Endothelial cell of umbilical vein (primary cell): ENCODE results near the gene ADORA2B. TPM values are rescaled to one million over a fixed set of nuclear protein-coding genes. Genes with fewer than 3 reads are reported as not detected.

ENCODE experiments used
- BruUV-seq: library from RNA; stranded (reverse); fragments of 400-500 nt; replicated peaks from 2 replicates; lab custom pipeline; 2021; lab: Mats Ljungman, UMichigan
- CTCF ChIA-PET: fragments of 300-600, 350-600 bp; sonication (Branson Sonifier 250); formaldehyde crosslinking; loops from one replicate; lab custom pipeline; 2021; ENCODE audit warnings: antibody characterized with exemption, inconsistent platforms; lab: Charles Lee
- POLR2A ChIA-PET: fragments of 300-600, 350-600 bp; sonication (Branson Sonifier 250); formaldehyde crosslinking; loops from one replicate; lab custom pipeline; 2021; ENCODE audit warnings: antibody characterized with exemption, inconsistent platforms; lab: Charles Lee
- DNase-seq: peaks from one replicate; pipeline ENCODE4 v3.0.0-alpha.2; 2011; ENCODE audit warnings: low read depth, low spot score
- FAIRE-seq: peaks from 2 replicates; lab custom pipeline; 2011; peaks lifted over from hg19 to GRCh38; lab: Jason Lieb, UNC
- H2AFZ ChIP-seq: 2 replicates; pipeline ENCODE4 v1.6.0; 2012; ENCODE audit warnings: low read depth, low read length, control low read depth, inconsistent platforms
- H3K27ac ChIP-seq: 2 replicates; pipeline ENCODE4 v1.5.1; 2011; ENCODE audit warnings: low read depth, mild to moderate bottlenecking, control low read depth, low read length, moderate library complexity; ENCODE audit not compliant: insufficient read depth
- H3K27me3 ChIP-seq, 2 experiments: 2 replicates each; pipeline versions ENCODE4 v1.6.0 to v1.6.1; 2011; ENCODE audit warnings: low read length in 2 of 2, mixed read lengths in 1 of 2; ENCODE audit not compliant: control insufficient read depth in 2 of 2, insufficient read depth in 2 of 2
- H3K36me3 ChIP-seq, 2 experiments: 2 replicates in 1 of 2; 3 replicates in 1 of 2; pipeline ENCODE4 v1.5.1; 2011; ENCODE audit warnings: low read length in 2 of 2, mild to moderate bottlenecking in 1 of 2, moderate library complexity in 1 of 2; ENCODE audit not compliant: control insufficient read depth in 2 of 2, insufficient read depth in 2 of 2; ENCODE audit errors: extremely low read depth in 1 of 2
- H3K4me1 ChIP-seq: 3 replicates; pipeline ENCODE4 v1.5.1; 2011; ENCODE audit warnings: mild to moderate bottlenecking, low read length; ENCODE audit not compliant: control insufficient read depth, insufficient read depth; ENCODE audit errors: extremely low read depth
- H3K4me2 ChIP-seq: 2 replicates; pipeline ENCODE4 v1.6.1; 2011; ENCODE audit warnings: low read length, control low read depth, mixed read lengths; ENCODE audit not compliant: insufficient read depth
- H3K4me3 ChIP-seq, 3 experiments: fragments of 200-600 bp in 1 of 3; sonication (generic), shearing (Covaris generic) in 1 of 3; replicated peaks in 1 of 3; 2 replicates each; pipeline ENCODE4 v1.5.1; 2011 to 2016; ENCODE audit warnings: control low read depth in 3 of 3, low read length in 3 of 3, mild to moderate bottlenecking in 2 of 3, inconsistent platforms in 1 of 3, low read depth in 1 of 3, moderate library complexity in 1 of 3; ENCODE audit not compliant: insufficient read depth in 1 of 3
- H3K79me2 ChIP-seq: 2 replicates; pipeline ENCODE4 v1.6.0; 2012; ENCODE audit warnings: low read length, inconsistent platforms; ENCODE audit not compliant: control insufficient read depth, insufficient read depth
- H3K9ac ChIP-seq: replicated peaks from 2 replicates; pipeline ENCODE3; 2011; ENCODE audit warnings: low read length, control low read depth; ENCODE audit not compliant: insufficient read depth; ENCODE audit errors: extremely low read depth
- H3K9me1 ChIP-seq: replicated peaks from 3 replicates; pipeline ENCODE4 v1.6.0; 2011; ENCODE audit warnings: mild to moderate bottlenecking, low read length; ENCODE audit not compliant: control insufficient read depth, insufficient read depth; ENCODE audit errors: extremely low read depth
- H3K9me3 ChIP-seq: replicated peaks from 2 replicates; pipeline ENCODE4 v1.5.1; 2012; ENCODE audit warnings: low read length, inconsistent platforms; ENCODE audit not compliant: control insufficient read depth, insufficient read depth
- H4K20me1 ChIP-seq: replicated peaks from 2 replicates; pipeline ENCODE3; 2011; ENCODE audit warnings: mild to moderate bottlenecking, low read length; ENCODE audit not compliant: control insufficient read depth, insufficient read depth; ENCODE audit errors: extremely low read depth
- EZH2 ChIP-seq: IDR thresholded peaks from 2 replicates; pipeline ENCODE4 v1.6.1; 2012; ENCODE audit warnings: borderline replicate concordance, low read depth, mild to moderate bottlenecking, moderate library complexity, low read length, inconsistent platforms; ENCODE audit not compliant: severe bottlenecking
- JUN ChIP-seq: IDR thresholded peaks from 2 replicates; pipeline ENCODE4 v1.6.1; 2011; ENCODE audit warnings: borderline replicate concordance, low read depth; ENCODE audit not compliant: insufficient read length, insufficient read depth
- POLR2A ChIP-seq: IDR thresholded peaks from 2 replicates; pipeline ENCODE4 v1.6.1; 2012; ENCODE audit warnings: low read depth, mild to moderate bottlenecking, control low read depth, low read length
- POLR2AphosphoS5 ChIP-seq: IDR thresholded peaks from 2 replicates; pipeline ENCODE4 v1.6.1; 2012; ENCODE audit warnings: low read depth, mild to moderate bottlenecking, control low read depth, low read length, moderate library complexity; ENCODE audit not compliant: insufficient read depth
- dilution Hi-C: fragments of 300-500 bp; cut with MboI; formaldehyde crosslinking; loops from one replicate; pipeline ENCODE4 v1.15.0; 2019; ENCODE audit warnings: low sequenced_read_pairs; ENCODE audit not compliant: extremely low pct_ligation_motif_present
- intact Hi-C: fragments of 100-400 bp; cut with micrococcal nuclease; formaldehyde crosslinking; loops from one replicate; pipeline ENCODE4 v1.10.0; 2022
- polyA plus RNA-seq, 4 experiments: library from polyadenylated mRNA; depleted of rRNA in 3 of 4; stranded (reverse) in 3 of 4; unstranded in 1 of 4; fragments of >200 nt; gene quantifications; 2 replicates each; pipeline versions ENCODE4 v1.2.1 to v1.2.3, GENCODE V29; 2011 to 2012; ENCODE audit warnings: missing spikeins in 1 of 4
- total RNA-seq: library from RNA; stranded (reverse); gene quantifications from 2 replicates; pipeline ENCODE4 v1.2.3, GENCODE V29; 2021
- TF ChIP-seq, protein P1 (sequence below): IDR thresholded peaks from 2 replicates; pipeline ENCODE4 v1.6.1; 2011; ENCODE audit not compliant: insufficient read depth, insufficient read length

The ADORA2B gene
- total and polyA plus RNA-seq, 2 donors (not counting 3 experiments of a cell fraction or from before 2014, with no cell fraction given): 8.8 to 9.8 TPM

DNA sequence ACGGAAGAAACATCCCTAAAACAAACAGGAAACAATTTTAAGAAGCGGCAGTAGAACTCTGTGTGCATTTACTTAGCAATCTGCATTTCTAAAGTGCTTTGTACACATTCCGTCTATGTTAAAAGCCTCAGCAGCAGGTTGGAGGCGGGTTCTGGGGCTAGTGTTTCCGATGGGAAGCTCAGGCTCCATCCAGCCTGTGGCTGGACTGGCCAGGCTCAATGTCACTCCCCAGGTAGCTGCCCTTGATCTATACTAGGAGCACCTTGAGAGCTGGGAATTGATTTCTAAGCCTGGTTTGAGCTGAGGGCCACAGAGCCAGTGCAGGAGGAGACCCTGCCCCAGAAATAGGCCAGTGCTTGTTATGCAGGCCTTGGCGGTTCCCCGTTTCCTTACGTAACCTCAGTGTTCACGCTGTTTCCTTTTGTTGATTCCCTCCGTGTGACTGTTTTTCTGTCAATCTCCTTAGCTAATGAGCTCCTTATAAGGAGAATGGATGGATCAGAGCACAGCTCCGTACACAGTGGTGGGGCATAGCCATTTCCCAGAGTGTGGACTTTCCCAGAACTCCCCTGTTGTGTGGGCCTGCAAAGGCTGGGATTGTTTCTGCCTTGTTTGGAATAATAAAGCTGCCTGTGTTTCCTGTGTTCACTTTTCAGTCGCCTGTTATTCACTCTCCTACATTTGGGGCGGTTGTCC, 21.4 kb downstream of the ADORA2B start:
- CTCF ChIA-PET: interaction anchor here (0.7 to 2.6 kb wide), 6 partner anchors 9 to 20 kb away, joined by 3 to 22 read pairs (median 4); partner anchors contain the start of gene ADORA2B
- intact Hi-C loops: loop anchor here (2.0 kb wide), 1 partner anchor 22 kb away; the partner anchor contains the start of gene ADORA2B
- TF ChIP-seq POLR2AphosphoS5: peak; percentile 37
- TF ChIP-seq EZH2: no peak
- POLR2A ChIA-PET: no interaction called here
- H3K4me1 ChIP-seq: peaks cover 31% of the 10 kb centered on the region
- dilution Hi-C loops: no loop called here
- FAIRE-seq (no peak), DNase-seq (peak; percentile 88)
- H3K9me1 ChIP-seq: no peaks in the 10 kb centered on the region
- H3K79me2 ChIP-seq: peaks cover 40% of the 10 kb centered on the region
- H3K27me3 ChIP-seq: no peaks in the 10 kb centered on the region
- peak overlapping the region; percentile 73 for H3K27ac ChIP-seq
- H3K36me3 ChIP-seq: no peaks in the 10 kb centered on the region
- peak overlapping the region; percentile 52 for H3K9ac ChIP-seq
- peak overlapping the region; percentile 71 for H2AFZ ChIP-seq
- peak overlapping the region; percentile 50 for H3K4me2 ChIP-seq
- TSS peak; percentile 83 for BruUV-seq
- H3K4me3 ChIP-seq: no peak overlapping the region
- H4K20me1 ChIP-seq: no peaks in the 10 kb centered on the region
- H3K9me3 ChIP-seq: no peaks in the 10 kb centered on the region

DNA sequence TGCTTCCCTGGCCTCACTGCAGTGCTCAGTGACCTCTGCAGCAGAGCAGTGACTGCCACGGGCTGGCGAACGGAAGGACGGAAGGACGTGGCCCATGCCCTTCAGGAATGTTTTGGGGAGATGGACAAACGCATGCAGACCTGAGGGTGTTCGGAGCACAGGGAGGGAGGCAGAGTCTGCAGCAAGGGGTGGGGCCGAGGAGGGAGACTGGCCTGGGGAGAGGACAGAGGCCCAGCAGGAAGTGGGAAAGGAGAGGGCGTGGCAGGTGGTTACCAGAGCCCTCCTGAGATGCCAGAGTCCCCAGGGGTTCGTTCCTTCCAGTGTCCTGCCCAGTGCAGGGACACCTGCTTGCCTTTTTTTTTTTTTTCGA, 21.9 kb downstream of the ADORA2B start:
- ChIA-PET CTCF (interaction anchor here (1.2 to 2.6 kb wide), 3 partner anchors 13 to 21 kb away, joined by 4 to 22 read pairs (median 5); partner anchors contain the start of gene ADORA2B), POLR2A (no interaction called here)
- no peak for TF ChIP-seq JUN
- peak; percentile 28 for TF ChIP-seq POLR2AphosphoS5
- no peak for TF ChIP-seq POLR2A
- TF ChIP-seq, protein P1, sequence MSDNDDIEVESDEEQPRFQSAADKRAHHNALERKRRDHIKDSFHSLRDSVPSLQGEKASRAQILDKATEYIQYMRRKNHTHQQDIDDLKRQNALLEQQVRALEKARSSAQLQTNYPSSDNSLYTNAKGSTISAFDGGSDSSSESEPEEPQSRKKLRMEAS: no peak
- peak overlapping the region; percentile 50 for H3K4me2 ChIP-seq
- H3K4me3 ChIP-seq: no peak overlapping the region
- peak; percentile 82 for FAIRE-seq
- peak overlapping the region; percentile 52 for H3K9ac ChIP-seq
- H3K27me3 ChIP-seq: no peaks in the 10 kb centered on the region
- H3K27ac ChIP-seq: peak overlapping the region; percentile 73
- DNase-seq: no peak
- H3K36me3 ChIP-seq: no peaks in the 10 kb centered on the region
- H3K9me3 ChIP-seq: no peaks in the 10 kb centered on the region
- peak overlapping the region; percentile 71 for H2AFZ ChIP-seq
- dilution Hi-C loops: no loop called here
- intact Hi-C loops: loop anchor here (2.0 kb wide), 1 partner anchor 22 kb away; the partner anchor contains the start of gene ADORA2B
- peaks cover 31% of the 10 kb centered on the region for H3K4me1 ChIP-seq
- H4K20me1 ChIP-seq: no peaks in the 10 kb centered on the region
- no TSS peak for BruUV-seq
- no peaks in the 10 kb centered on the region for H3K9me1 ChIP-seq
- H3K79me2 ChIP-seq: peaks cover 38% of the 10 kb centered on the region
